Thyroid gland (tissue), 4 donors: ENCODE measurements around the gene SPNS3. TPM values are rescaled to one million over a fixed set of nuclear protein-coding genes. Genes with fewer than 3 reads are reported as not detected.

ENCODE experiments used
- DNase-seq, 2 donors: peaks; one replicate each; pipeline ENCODE4 v3.0.0-alpha.2; 2019
- H3K27ac ChIP-seq, 3 donors: fragments of 200-600 bp; sonication (generic); 1 replicate in 2 of 3; 2 replicates in 1 of 3; pipeline ENCODE4 v1.5.1; 2016 to 2019; ENCODE audit warnings: mild to moderate bottlenecking in 1 of 3, moderate library complexity in 1 of 3
- H3K27me3 ChIP-seq: fragments of 200-600 bp; sonication (generic); one replicate; pipeline ENCODE4 v1.5.1; 2019
- H3K36me3 ChIP-seq, 2 donors: fragments of 200-600 bp; sonication (generic); one replicate each; pipeline ENCODE4 v1.5.1; 2016 to 2019
- H3K4me1 ChIP-seq, 2 donors: fragments of 200-600 bp; sonication (generic); one replicate each; pipeline ENCODE4 v1.5.1; 2017 to 2019
- H3K4me3 ChIP-seq, 3 donors: fragments of 200-600 bp; sonication (generic); replicated peaks in 1 of 3; 1 replicate in 2 of 3; 2 replicates in 1 of 3; pipeline ENCODE4 v1.5.1; 2016; ENCODE audit warnings: mild to moderate bottlenecking in 1 of 3
- H3K9me3 ChIP-seq: fragments of 200-600 bp; sonication (generic); one replicate; pipeline ENCODE4 v1.5.1; 2017
- POLR2A ChIP-seq, 2 donors: fragments of 450-650 bp; IDR thresholded peaks; one replicate each; pipeline ENCODE4 v1.6.1; 2017; ENCODE audit warnings: antibody characterized with exemption in 2 of 2, mild to moderate bottlenecking in 2 of 2, moderate library complexity in 1 of 2
- WGBS, 2 donors: methylation state at CpG; one replicate each; pipeline ENCODE4 v1.1.5; 2017; 5-methylcytosine and 5-hydroxymethylcytosine counted together
- intact Hi-C: fragments of 100-400 bp; cut with DNase I; formaldehyde crosslinking; loops from one replicate; pipeline ENCODE4 v1.15.1; 2023
- total RNA-seq, 4 donors: library from RNA; depleted of rRNA; stranded (reverse); fragments of >200 nt; gene quantifications; one replicate each; pipeline ENCODE4 v1.2.3, GENCODE V29; 2016
- TF ChIP-seq, protein P1 (sequence below), 6 experiments: fragments of 200-600 bp in 3 of 6; fragments of 450-650 bp in 3 of 6; sonication (generic) in 3 of 6; IDR thresholded peaks; one replicate each; pipeline ENCODE4 v1.5.1; 2016 to 2019; ENCODE audit warnings: antibody characterized with exemption in 6 of 6, mild to moderate bottlenecking in 2 of 6, inconsistent platforms in 1 of 6, moderate library complexity in 1 of 6

The SPNS3 gene
- total RNA-seq, 4 donors from 2014 or later = 0.54 TPM; not detected in 3

DNA sequence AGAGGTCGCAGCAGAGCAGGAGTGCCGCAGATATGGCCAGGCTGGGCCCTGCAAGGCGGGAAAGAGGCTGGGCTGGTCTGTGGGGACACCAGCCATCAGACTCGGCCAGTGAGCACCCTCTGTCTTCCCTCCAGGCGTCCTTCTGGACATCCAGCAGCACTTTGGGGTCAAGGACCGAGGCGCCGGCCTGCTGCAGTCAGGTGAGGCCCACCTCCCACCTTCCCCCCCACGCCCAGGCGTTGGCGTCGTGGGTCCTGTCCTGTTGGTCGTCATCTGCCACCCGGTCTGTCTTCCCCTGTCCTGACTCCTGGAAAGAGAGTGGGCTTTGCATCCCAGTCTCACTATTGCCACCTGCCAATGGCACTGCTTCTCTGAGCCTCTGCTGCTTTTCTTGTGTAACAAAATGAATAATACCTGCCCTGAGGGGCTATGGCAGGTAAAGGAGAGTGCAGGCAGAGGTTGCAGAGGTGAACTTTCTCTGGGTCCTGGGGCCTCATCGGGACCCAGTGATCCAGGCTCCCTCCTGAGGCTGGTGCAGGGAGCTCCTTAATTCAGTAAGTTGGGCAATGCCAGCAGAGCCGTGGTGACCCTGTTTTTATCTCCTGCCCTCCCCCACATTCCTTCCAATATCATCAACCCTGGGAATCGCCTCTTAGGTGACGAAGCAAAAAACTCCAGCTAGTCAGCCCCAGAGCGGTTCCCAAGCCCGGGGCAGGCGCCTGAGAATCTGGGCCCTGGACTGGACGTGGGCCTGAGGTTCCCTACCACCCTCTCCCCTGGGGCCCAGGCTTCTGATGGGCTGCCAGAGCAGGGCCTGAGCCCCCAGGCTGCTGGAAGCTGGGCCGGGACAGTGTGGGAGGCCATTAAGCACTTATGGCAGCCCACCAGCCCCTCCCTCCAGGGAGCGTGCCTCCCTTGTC is 79.6 kb downstream of the SPNS3 start:
- WGBS, 2 donors = 77 to 82% methylated on average over 23 to 24 of the region's 24 CpGs
- Histone ChIP-seq H3K27me3 (no peaks in the 10 kb centered on the region), H3K36me3 (no peaks in the 10 kb centered on the region), H3K9me3 (no peaks in the 10 kb centered on the region), H3K27ac (peak overlapping the region in 2 of 3 donors; percentile 7 to 74), H3K4me1 (peaks cover 17 to 52% of the 10 kb centered on the region in 2 donors), H3K4me3 (no peak overlapping the region)
- DNase-seq = no peak
- TF ChIP-seq, protein P1, sequence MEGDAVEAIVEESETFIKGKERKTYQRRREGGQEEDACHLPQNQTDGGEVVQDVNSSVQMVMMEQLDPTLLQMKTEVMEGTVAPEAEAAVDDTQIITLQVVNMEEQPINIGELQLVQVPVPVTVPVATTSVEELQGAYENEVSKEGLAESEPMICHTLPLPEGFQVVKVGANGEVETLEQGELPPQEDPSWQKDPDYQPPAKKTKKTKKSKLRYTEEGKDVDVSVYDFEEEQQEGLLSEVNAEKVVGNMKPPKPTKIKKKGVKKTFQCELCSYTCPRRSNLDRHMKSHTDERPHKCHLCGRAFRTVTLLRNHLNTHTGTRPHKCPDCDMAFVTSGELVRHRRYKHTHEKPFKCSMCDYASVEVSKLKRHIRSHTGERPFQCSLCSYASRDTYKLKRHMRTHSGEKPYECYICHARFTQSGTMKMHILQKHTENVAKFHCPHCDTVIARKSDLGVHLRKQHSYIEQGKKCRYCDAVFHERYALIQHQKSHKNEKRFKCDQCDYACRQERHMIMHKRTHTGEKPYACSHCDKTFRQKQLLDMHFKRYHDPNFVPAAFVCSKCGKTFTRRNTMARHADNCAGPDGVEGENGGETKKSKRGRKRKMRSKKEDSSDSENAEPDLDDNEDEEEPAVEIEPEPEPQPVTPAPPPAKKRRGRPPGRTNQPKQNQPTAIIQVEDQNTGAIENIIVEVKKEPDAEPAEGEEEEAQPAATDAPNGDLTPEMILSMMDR (IDR thresholded peaks at IDR 0.05) = no peak
- TF ChIP-seq POLR2A (IDR thresholded peaks at IDR 0.05) = no peak
- intact Hi-C loops = no loop called here

DNA sequence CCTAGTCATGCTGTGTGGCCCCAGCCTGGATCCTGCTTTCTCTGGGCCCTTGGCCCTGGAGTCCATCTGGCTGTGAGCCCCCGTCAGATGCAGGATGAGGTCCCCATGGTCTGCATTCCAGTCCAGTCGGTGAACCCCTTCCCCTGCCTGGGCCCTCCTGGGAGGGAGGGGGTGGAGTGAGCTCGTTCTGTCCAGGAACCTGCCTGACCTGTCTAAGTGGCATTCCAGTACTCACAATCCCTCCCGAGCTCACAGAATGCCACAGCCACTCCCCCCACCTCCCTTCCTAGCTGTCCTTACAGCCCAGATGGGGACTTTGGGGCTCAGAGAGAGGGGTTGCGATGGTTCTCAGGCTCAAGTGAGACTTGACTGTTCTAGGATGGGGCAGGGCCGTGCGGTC is 80.5 kb downstream of the SPNS3 start:
- Histone ChIP-seq H3K4me3 (no peak overlapping the region), H3K4me1 (peaks cover 23 to 49% of the 10 kb centered on the region in 2 donors), H3K9me3 (no peaks in the 10 kb centered on the region), H3K36me3 (no peaks in the 10 kb centered on the region), H3K27ac (peak overlapping the region; percentile 7 to 74 (median 41)), H3K27me3 (no peaks in the 10 kb centered on the region)
- 43 to 68% methylated on average over 2 to 5 of the region's 7 CpGs for WGBS, 2 donors
- peak; percentile 83 to 84 for DNase-seq
- TF ChIP-seq POLR2A (IDR thresholded peaks at IDR 0.05) = no peak
- TF ChIP-seq, protein P1 (IDR thresholded peaks at IDR 0.05) = no peak
- intact Hi-C loops = no loop called here

DNA sequence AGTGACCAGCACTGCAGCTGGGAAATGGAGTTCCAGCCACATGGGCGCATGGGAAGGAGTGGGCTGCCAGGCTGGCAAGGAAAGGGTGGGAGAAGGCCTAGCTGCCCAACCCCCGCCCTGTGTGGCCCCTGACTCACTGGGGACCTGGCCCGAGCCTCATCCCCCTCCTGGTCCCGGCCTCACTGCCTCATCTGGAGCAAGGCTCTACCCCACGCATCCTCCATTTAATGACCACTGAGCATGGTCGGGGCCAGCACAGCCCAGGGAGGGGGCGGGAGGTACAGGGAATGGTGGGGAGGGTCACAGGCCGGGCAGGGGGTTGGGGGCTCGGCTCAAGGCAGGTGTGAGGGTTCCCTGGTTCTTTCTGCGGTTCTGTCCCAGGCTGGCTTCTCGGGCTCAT is 81.0 kb downstream of the SPNS3 start:
- intact Hi-C loops = no loop called here
- peaks cover 29 to 49% of the 10 kb centered on the region in 2 donors for H3K4me1 ChIP-seq
- no peak for DNase-seq
- no peak overlapping the region for H3K4me3 ChIP-seq
- no peaks in the 10 kb centered on the region for H3K36me3 ChIP-seq
- TF ChIP-seq, protein P1 (IDR thresholded peaks at IDR 0.05) = no peak
- no peak for TF ChIP-seq POLR2A (IDR thresholded peaks at IDR 0.05)
- 75 to 84% methylated on average over 10 to 11 of the region's 11 CpGs for WGBS, 2 donors
- peak overlapping the region in 2 of 3 donors; percentile 41 to 74 for H3K27ac ChIP-seq
- H3K27me3 ChIP-seq = no peaks in the 10 kb centered on the region
- H3K9me3 ChIP-seq = no peaks in the 10 kb centered on the region

DNA sequence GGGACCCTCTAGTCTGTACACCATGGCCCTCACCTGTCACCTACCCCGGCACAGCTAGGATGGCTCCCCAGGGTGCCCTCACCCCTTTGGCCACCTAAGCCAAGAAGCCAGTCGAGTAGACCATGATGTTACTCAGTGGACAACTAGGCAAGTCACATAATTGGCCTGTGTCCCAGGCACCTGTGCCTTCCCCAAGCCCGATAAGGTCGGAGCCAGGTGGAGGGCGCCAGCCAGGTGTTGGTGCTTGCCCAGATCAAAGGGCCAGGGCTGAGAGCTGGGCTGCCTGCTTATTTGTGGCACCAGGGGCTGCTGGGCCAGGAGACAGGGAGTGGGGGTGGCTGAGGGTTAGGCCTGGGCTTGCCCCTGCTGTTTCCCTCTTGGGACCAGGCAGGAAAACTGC is 81.8 kb downstream of the SPNS3 start:
- DNase-seq = peak; percentile 54 to 68
- no peak overlapping the region for H3K4me3 ChIP-seq
- peaks cover 32 to 51% of the 10 kb centered on the region in 2 donors for H3K4me1 ChIP-seq
- TF ChIP-seq, protein P1 (IDR thresholded peaks at IDR 0.05) = no peak
- TF ChIP-seq POLR2A (IDR thresholded peaks at IDR 0.05) = no peak
- intact Hi-C loops = no loop called here
- WGBS, 2 donors = 67% methylated on average over 1 of the region's 5 CpGs; no CpG with 5 or more reads in 1 of the 2 donors
- no peaks in the 10 kb centered on the region for H3K27me3 ChIP-seq
- no peaks in the 10 kb centered on the region for H3K36me3 ChIP-seq
- no peaks in the 10 kb centered on the region for H3K9me3 ChIP-seq
- H3K27ac ChIP-seq = no peak overlapping the region

DNA sequence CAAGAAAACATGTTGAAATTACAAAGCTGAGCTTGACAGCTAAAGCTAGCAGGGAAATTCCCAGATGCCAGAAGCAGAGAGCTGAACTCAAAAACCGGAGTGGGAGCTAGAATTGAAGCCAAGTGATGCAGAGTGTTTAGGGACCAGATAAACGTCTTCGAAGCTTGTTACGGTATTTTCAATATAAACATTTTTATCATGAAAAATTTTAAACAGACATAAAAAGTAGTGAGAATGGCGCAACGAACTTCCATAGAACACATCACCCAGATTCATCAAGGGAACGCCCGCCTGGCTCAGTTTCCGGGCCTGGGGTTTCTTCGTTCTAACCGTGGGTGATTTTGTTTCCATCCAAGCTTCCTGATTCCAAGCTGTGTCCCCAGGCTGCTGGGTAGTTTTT is 83.0 kb downstream of the SPNS3 start:
- TF ChIP-seq, protein P1 (IDR thresholded peaks at IDR 0.05) = no peak
- no peak for TF ChIP-seq POLR2A (IDR thresholded peaks at IDR 0.05)
- no peaks in the 10 kb centered on the region for H3K27me3 ChIP-seq
- H3K36me3 ChIP-seq = no peaks in the 10 kb centered on the region
- H3K27ac ChIP-seq = no peak overlapping the region
- H3K9me3 ChIP-seq = no peaks in the 10 kb centered on the region
- H3K4me1 ChIP-seq = peaks cover 44 to 59% of the 10 kb centered on the region in 2 donors
- intact Hi-C loops = no loop called here
- no peak overlapping the region for H3K4me3 ChIP-seq
- DNase-seq = no peak
- 78 to 80% methylated on average over 11 of the region's 11 CpGs for WGBS, 2 donors
